Urinary bladder (tissue), 4 donors: ENCODE measurements around the gene RGS7. TPM values are rescaled to one million over a fixed set of nuclear protein-coding genes. Genes with fewer than 3 reads are reported as not detected.

Source experiments
- DNase-seq: peaks from one replicate; pipeline ENCODE4 v3.0.0-alpha.2; 2015; ENCODE audit errors: extremely low spot score
- H3K27ac ChIP-seq: one replicate; pipeline ENCODE4 v1.5.1; 2013; ENCODE audit warnings: low read depth, mild to moderate bottlenecking, moderate library complexity
- H3K36me3 ChIP-seq: one replicate; pipeline ENCODE4 v1.6.1; 2013; ENCODE audit warnings: mild to moderate bottlenecking, moderate library complexity; ENCODE audit not compliant: insufficient read depth
- H3K4me1 ChIP-seq: one replicate; pipeline ENCODE4 v1.6.1; 2013; ENCODE audit warnings: mild to moderate bottlenecking, moderate library complexity; ENCODE audit not compliant: insufficient read depth
- H3K4me3 ChIP-seq: one replicate; pipeline ENCODE4 v1.5.1; 2013; ENCODE audit warnings: low read depth, low read length
- WGBS: extraction: QIAGEN DNeasy Blood & Tissue Kit; methylation state at CpG from one replicate; pipeline ENCODE4 v1.1.7; 2013; 5-methylcytosine and 5-hydroxymethylcytosine counted together
- polyA plus RNA-seq: library from polyadenylated mRNA; stranded (reverse); fragments of 200-250 nt; gene quantifications from one replicate; pipeline ENCODE4 v1.2.3, GENCODE V29; 2013
- total RNA-seq: library from RNA; depleted of rRNA; stranded (reverse); fragments of >200 nt; gene quantifications from one replicate; pipeline ENCODE4 v1.2.3, GENCODE V29; 2014
- donor health status: healthy with polysubstance abuse.
- donor health status: healthy.

Gene RGS7
- total and polyA plus RNA-seq, 2 donors, result 0.04 to 0.42 TPM

- peak overlapping the region; percentile 43 for H3K4me3 ChIP-seq
- WGBS, result 7% methylated on average over 33 of the region's 33 CpGs
Observed at GRCh38 chr1:241357366-241358340, 648 bp upstream of the RGS7 start.

GRCh38 chr1:241356187-241356518 lies 852 bp downstream of the RGS7 start:
- Histone ChIP-seq H3K36me3 (no peaks in the 10 kb centered on the region), H3K27ac (no peak overlapping the region), H3K4me1 (no peaks in the 10 kb centered on the region), H3K4me3 (no peak overlapping the region)
- DNase-seq, result no peak
- WGBS, result 2% methylated on average over 14 of the region's 14 CpGs

More at GRCh38 chr1:241357366-241358340, 648 bp upstream of the RGS7 start:
- Histone ChIP-seq H3K27ac (no peak overlapping the region), H3K36me3 (no peaks in the 10 kb centered on the region), H3K4me1 (no peaks in the 10 kb centered on the region)
- DNase-seq, result no peak

- 79% methylated on average over 11 of the region's 11 CpGs for WGBS
Observed at GRCh38 chr1:241355311-241356010, 1.5 kb downstream of the RGS7 start.

GRCh38 chr1:241352401-241352800 lies 4.6 kb downstream of the RGS7 start:
- 84% methylated on average over 2 of the region's 2 CpGs for WGBS
- Histone ChIP-seq H3K36me3 (no peaks in the 10 kb centered on the region), H3K27ac (no peak overlapping the region), H3K4me3 (no peak overlapping the region), H3K4me1 (no peaks in the 10 kb centered on the region)
- no peak for DNase-seq

More at GRCh38 chr1:241355311-241356010, 1.5 kb downstream of the RGS7 start:
- Histone ChIP-seq H3K36me3 (no peaks in the 10 kb centered on the region), H3K27ac (no peak overlapping the region), H3K4me1 (no peaks in the 10 kb centered on the region), H3K4me3 (no peak overlapping the region)
- no peak for DNase-seq

GRCh38 chr1:241351841-241352240 lies 5.2 kb downstream of the RGS7 start:
- 52% methylated on average over 3 of the region's 3 CpGs for WGBS
- Histone ChIP-seq H3K4me1 (no peaks in the 10 kb centered on the region), H3K4me3 (no peak overlapping the region), H3K36me3 (no peaks in the 10 kb centered on the region), H3K27ac (no peak overlapping the region)
- no peak for DNase-seq

- H3K4me1 ChIP-seq, result no peaks in the 10 kb centered on the region
Observed at GRCh38 chr1:241343956-241344355, 13.0 kb downstream of the RGS7 start.

GRCh38 chr1:241336335-241336734 lies 20.7 kb downstream of the RGS7 start:
- no peak for DNase-seq
- WGBS, result 50% methylated on average over 1 of the region's 1 CpG
- Histone ChIP-seq H3K4me3 (no peak overlapping the region), H3K4me1 (no peaks in the 10 kb centered on the region), H3K36me3 (no peaks in the 10 kb centered on the region), H3K27ac (no peak overlapping the region)

More at GRCh38 chr1:241343956-241344355, 13.0 kb downstream of the RGS7 start:
- WGBS, result 57% methylated on average over 2 of the region's 2 CpGs
- Histone ChIP-seq H3K36me3 (no peaks in the 10 kb centered on the region), H3K4me3 (no peak overlapping the region), H3K27ac (no peak overlapping the region)
- DNase-seq, result no peak

- no peaks in the 10 kb centered on the region for H3K36me3 ChIP-seq
- H3K4me3 ChIP-seq, result no peak overlapping the region
- DNase-seq, result no peak
- no peaks in the 10 kb centered on the region for H3K4me1 ChIP-seq
- 76% methylated on average over 2 of the region's 2 CpGs for WGBS
- no peak overlapping the region for H3K27ac ChIP-seq
Observed at GRCh38 chr1:241332987-241333386, 24.0 kb downstream of the RGS7 start.

- H3K4me3 ChIP-seq, result no peak overlapping the region
- 43% methylated on average over 4 of the region's 4 CpGs for WGBS
Observed at GRCh38 chr1:241332037-241332409, 25.0 kb downstream of the RGS7 start.

GRCh38 chr1:241331328-241332036 lies 25.5 kb downstream of the RGS7 start:
- Histone ChIP-seq H3K4me3 (no peak overlapping the region), H3K36me3 (no peaks in the 10 kb centered on the region), H3K4me1 (no peaks in the 10 kb centered on the region), H3K27ac (no peak overlapping the region)
- no peak for DNase-seq
- WGBS, result 77% methylated on average over 3 of the region's 3 CpGs

More at GRCh38 chr1:241332037-241332409, 25.0 kb downstream of the RGS7 start:
- no peak overlapping the region for H3K27ac ChIP-seq
- no peaks in the 10 kb centered on the region for H3K4me1 ChIP-seq
- H3K36me3 ChIP-seq, result no peaks in the 10 kb centered on the region
- no peak for DNase-seq

- no peaks in the 10 kb centered on the region for H3K4me1 ChIP-seq
- no peak for DNase-seq
- no peak overlapping the region for H3K4me3 ChIP-seq
- no peak overlapping the region for H3K27ac ChIP-seq
- WGBS, result 72% methylated on average over 1 of the region's 1 CpG
- H3K36me3 ChIP-seq, result no peaks in the 10 kb centered on the region
Observed at GRCh38 chr1:241330619-241331327, 26.2 kb downstream of the RGS7 start.

- no peaks in the 10 kb centered on the region for H3K4me1 ChIP-seq
- H3K36me3 ChIP-seq, result no peaks in the 10 kb centered on the region
- no peak overlapping the region for H3K4me3 ChIP-seq
- no peak overlapping the region for H3K27ac ChIP-seq
- no peak for DNase-seq
- WGBS, result 65% methylated on average over 2 of the region's 2 CpGs
Observed at GRCh38 chr1:241325456-241325855, 31.5 kb downstream of the RGS7 start.
